Gastroesophageal sphincter (tissue), 3 donors: ENCODE data around the gene MYH7.

Experiments
- EP300 ChIP-seq: sonication (generic); formaldehyde crosslinking; IDR thresholded peaks from one replicate; pipeline ENCODE4 v1.6.1; 2017; ENCODE audit warnings: antibody characterized with exemption, mild to moderate bottlenecking
- POLR2A ChIP-seq, 2 donors: fragments of 450-650 bp; IDR thresholded peaks; one replicate each; pipeline ENCODE4 v1.6.1; 2017; ENCODE audit warnings: antibody characterized with exemption in 2 of 2, mild to moderate bottlenecking in 2 of 2, moderate library complexity in 1 of 2
- POLR2AphosphoS5 ChIP-seq: sonication (generic); formaldehyde crosslinking; IDR thresholded peaks from one replicate; pipeline ENCODE4 v1.6.1; 2017; ENCODE audit warnings: antibody characterized with exemption
- TF ChIP-seq, protein P1 (sequence below), 4 experiments: fragments of 200-600 bp in 2 of 4; fragments of 450-650 bp in 2 of 4; sonication (generic) in 1 of 4; IDR thresholded peaks; one replicate each; pipeline ENCODE4 v1.5.1; 2017 to 2019; ENCODE audit warnings: antibody characterized with exemption in 4 of 4, mild to moderate bottlenecking in 2 of 4, moderate library complexity in 2 of 4

DNA sequence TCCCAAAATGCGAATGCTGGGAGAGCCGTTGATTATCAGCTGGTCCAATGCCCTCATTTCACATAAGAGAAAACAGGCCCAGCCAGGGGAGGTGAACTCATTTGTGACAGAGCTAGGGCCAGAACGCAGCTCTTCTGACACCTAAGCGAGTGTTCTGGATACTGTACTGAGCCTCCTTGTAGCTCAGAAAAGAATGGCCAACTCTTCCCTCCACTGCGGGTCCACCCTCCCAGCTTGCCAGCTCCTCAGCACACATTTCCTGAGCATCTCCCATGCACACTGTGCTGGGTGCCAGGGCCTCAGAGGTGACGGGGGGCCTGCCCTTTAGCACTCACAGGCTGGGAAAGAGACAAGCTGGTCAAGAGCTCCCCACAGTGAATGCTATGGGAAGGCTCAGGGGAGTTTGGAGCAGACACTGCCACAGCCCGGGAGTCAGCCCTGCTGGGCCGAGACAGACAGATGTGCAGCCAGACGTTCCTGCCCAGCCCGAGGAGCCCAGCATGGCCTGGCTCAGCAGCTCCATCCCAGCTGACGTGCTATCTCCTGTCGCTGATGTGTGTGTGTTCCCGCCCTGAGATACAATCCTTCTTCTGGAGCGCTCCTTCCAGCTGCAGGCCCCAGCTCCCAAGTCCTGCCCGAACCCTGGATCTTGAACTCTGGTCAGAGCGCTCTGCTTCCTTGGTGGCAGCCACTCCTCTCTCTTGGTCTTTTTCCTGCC is 55.1 kb downstream of the MYH7 start:
- TF ChIP-seq, protein P1, sequence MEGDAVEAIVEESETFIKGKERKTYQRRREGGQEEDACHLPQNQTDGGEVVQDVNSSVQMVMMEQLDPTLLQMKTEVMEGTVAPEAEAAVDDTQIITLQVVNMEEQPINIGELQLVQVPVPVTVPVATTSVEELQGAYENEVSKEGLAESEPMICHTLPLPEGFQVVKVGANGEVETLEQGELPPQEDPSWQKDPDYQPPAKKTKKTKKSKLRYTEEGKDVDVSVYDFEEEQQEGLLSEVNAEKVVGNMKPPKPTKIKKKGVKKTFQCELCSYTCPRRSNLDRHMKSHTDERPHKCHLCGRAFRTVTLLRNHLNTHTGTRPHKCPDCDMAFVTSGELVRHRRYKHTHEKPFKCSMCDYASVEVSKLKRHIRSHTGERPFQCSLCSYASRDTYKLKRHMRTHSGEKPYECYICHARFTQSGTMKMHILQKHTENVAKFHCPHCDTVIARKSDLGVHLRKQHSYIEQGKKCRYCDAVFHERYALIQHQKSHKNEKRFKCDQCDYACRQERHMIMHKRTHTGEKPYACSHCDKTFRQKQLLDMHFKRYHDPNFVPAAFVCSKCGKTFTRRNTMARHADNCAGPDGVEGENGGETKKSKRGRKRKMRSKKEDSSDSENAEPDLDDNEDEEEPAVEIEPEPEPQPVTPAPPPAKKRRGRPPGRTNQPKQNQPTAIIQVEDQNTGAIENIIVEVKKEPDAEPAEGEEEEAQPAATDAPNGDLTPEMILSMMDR (IDR thresholded peaks at IDR 0.05): no peak
- TF ChIP-seq POLR2AphosphoS5: no peak
- TF ChIP-seq POLR2A (IDR thresholded peaks at IDR 0.05): no peak
- TF ChIP-seq EP300: no peak
